ENCODE data around the gene GABRA5. TPM values are rescaled to one million over a fixed set of nuclear protein-coding genes. Genes with fewer than 3 reads are reported as not detected.

The GABRA5 gene
- total RNA-seq, 1 experiment from 2014 or later: 4.9 TPM

DNA sequence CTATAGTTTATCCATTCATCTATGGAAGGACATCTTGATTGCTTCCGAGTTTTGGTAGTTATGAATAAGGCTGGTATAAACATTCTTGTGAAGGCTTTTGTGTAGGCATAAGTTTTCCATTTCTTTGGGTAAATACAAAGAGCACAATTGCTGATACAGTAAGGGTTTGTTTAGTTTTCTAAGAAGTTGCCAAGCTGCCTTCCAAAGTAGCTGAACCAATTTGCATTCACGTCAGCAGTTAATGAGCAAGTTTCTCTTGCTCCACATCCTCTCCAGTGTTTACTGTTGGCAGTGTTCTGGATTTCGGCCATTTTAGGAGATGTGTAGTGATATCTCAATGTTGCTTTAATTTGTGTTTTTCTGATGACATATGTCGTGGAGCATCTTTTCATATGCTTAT is 34.2 kb downstream of the GABRA5 start:
- H3K9me3 Mint-ChIP-seq: peaks cover 36 to 49% of the 10 kb centered on the region in 2 experiments
- H3K36me3 Mint-ChIP-seq (ENCODE audit: insufficient read depth in 1 of 3, low read depth in 3 of 3): peaks cover 0 to 21% (median 15%) of the 10 kb centered on the region in 3 experiments; a peak in 5 of 7 replicates
- no peak overlapping the region for H4K91ac ChIP-seq (ENCODE audit: insufficient read length, low read depth, low read length)
- H3K4ac ChIP-seq (ENCODE audit: low read depth, low read length): no peak overlapping the region
- H2BK15ac ChIP-seq (ENCODE audit: low read depth, low read length): no peak overlapping the region
- H3K9ac ChIP-seq (ENCODE audit: extremely low read depth, insufficient read length, low read length): no peak overlapping the region
- H3K79me2 ChIP-seq (ENCODE audit: insufficient read depth, low read length): no peaks in the 10 kb centered on the region
- no peaks in the 10 kb centered on the region for H3K23me2 ChIP-seq (ENCODE audit: insufficient read length, low read depth, low read length, poor library complexity, severe bottlenecking)
- no peak overlapping the region for H2BK20ac ChIP-seq (ENCODE audit: low read depth, low read length, poor library complexity, severe bottlenecking)
- H4K5ac ChIP-seq (ENCODE audit: insufficient read length, low read depth, low read length): no peak overlapping the region
- no peak overlapping the region for H2BK120ac ChIP-seq (ENCODE audit: low read depth, low read length, poor library complexity, severe bottlenecking)
- no peaks in the 10 kb centered on the region for H3K4me1 Mint-ChIP-seq
- H2BK12ac ChIP-seq (ENCODE audit: insufficient read length, low read depth, low read length): no peak overlapping the region
- no peak for TF ChIP-seq CTCF (conservative IDR thresholded peaks at IDR 0.05)
- no peaks in the 10 kb centered on the region for H3K79me1 ChIP-seq (ENCODE audit: insufficient read depth, low read depth, low read length, poor library complexity, severe bottlenecking)
- no peak overlapping the region for H3K27ac ChIP-seq (ENCODE audit: insufficient read length, low read depth, low read length)
- H3K27me3 Mint-ChIP-seq (ENCODE audit: low read depth): peaks cover 3% of the 10 kb centered on the region
- no peaks in the 10 kb centered on the region for H4K20me1 ChIP-seq (ENCODE audit: control insufficient read depth, insufficient read depth, insufficient read length)
- H4K8ac ChIP-seq (replicated peaks; ENCODE audit: insufficient read length, low read depth, low read length): no peak overlapping the region
- no CpG with 5 or more reads among the region's 4 CpGs for WGBS (ENCODE audit: extremely low coverage, insufficient read length, low lambda C conversion rate)
- DNase-seq: no peak
- no peak overlapping the region for H3K23ac ChIP-seq (ENCODE audit: insufficient read length, low read depth, low read length)
- H2BK5ac ChIP-seq (ENCODE audit: insufficient read length, low read length): no peak overlapping the region
- no peak overlapping the region for H3K4me2 ChIP-seq (ENCODE audit: insufficient read depth, insufficient read length, low read length)
- no peaks in the 10 kb centered on the region for H3K9me3 ChIP-seq (ENCODE audit: control insufficient read depth, low read depth, low read length)
- H2AFZ ChIP-seq (ENCODE audit: low read length): no peak overlapping the region
- H3K18ac ChIP-seq (ENCODE audit: insufficient read length, low read depth, low read length): no peak overlapping the region
- H2AK5ac ChIP-seq (ENCODE audit: insufficient read length, low read length): no peak overlapping the region
- no peak overlapping the region for H3T11ph ChIP-seq (ENCODE audit: low read length)
- no peaks in the 10 kb centered on the region for H3K27me3 ChIP-seq (ENCODE audit: insufficient read depth, low read length)
- H3K4me1 ChIP-seq (ENCODE audit: insufficient read depth, low read length): no peaks in the 10 kb centered on the region
- no peak overlapping the region for H3K56ac ChIP-seq (ENCODE audit: insufficient read length, low read depth, low read length)
- H3K27ac Mint-ChIP-seq: no peak overlapping the region
- H3K4me3 Mint-ChIP-seq: no peak overlapping the region
- H3K14ac ChIP-seq (ENCODE audit: insufficient read depth, low read length): no peak overlapping the region
